PFSK-1 (cell line): Measurements from ENCODE around the gene SMARCD3.

ENCODE experiments used
- FOXP2 ChIP-seq: optimal IDR thresholded peaks from 2 replicates; pipeline ENCODE3; 2011; ENCODE audit warnings: borderline replicate concordance, control low read depth, inconsistent platforms; ENCODE audit not compliant: insufficient read depth; ENCODE audit errors: extremely low read length, extremely low read depth
- POLR2AphosphoS5 ChIP-seq: IDR thresholded peaks from 2 replicates; pipeline ENCODE4 v1.6.1; 2012; ENCODE audit warnings: low read depth, mild to moderate bottlenecking, control low read depth, low read length, moderate library complexity
- REST ChIP-seq, 2 experiments: IDR thresholded peaks; 2 replicates each; pipeline versions ENCODE4 v1.6.1 to v1.8.0; 2011 to 2012; ENCODE audit warnings: low read depth in 2 of 2, low read length in 2 of 2, control low read depth in 1 of 2, inconsistent platforms in 1 of 2, mild to moderate bottlenecking in 1 of 2, moderate library complexity in 1 of 2; ENCODE audit not compliant: insufficient read depth in 1 of 2
- SIN3A ChIP-seq: IDR thresholded peaks from 2 replicates; pipeline ENCODE4 v1.6.1; 2012; ENCODE audit warnings: mild to moderate bottlenecking, low read length, moderate library complexity, borderline replicate concordance; ENCODE audit not compliant: insufficient read depth
- TAF1 ChIP-seq: IDR thresholded peaks from 2 replicates; pipeline ENCODE4 v1.6.1; 2012; ENCODE audit warnings: low read length, control low read depth, borderline replicate concordance; ENCODE audit not compliant: insufficient read depth

SMARCD3 gene

GRCh38 chr7:151242159-151243044 lies 6.1 kb downstream of the SMARCD3 start:
- TF ChIP-seq FOXP2 (no peak), SIN3A (no peak)

GRCh38 chr7:151241755-151242096 lies 6.8 kb downstream of the SMARCD3 start:
- TF ChIP-seq POLR2AphosphoS5 = no peak
- no peak for TF ChIP-seq REST (IDR thresholded peaks at IDR 0.05; ENCODE audit: insufficient read depth in 1 of 2, low read depth in 2 of 2, low read length in 2 of 2)
- TF ChIP-seq FOXP2 = no peak
- no peak for TF ChIP-seq SIN3A
- TF ChIP-seq TAF1 = no peak

GRCh38 chr7:151240942-151241754 lies 7.3 kb downstream of the SMARCD3 start:
- no peak for TF ChIP-seq REST (IDR thresholded peaks at IDR 0.05; ENCODE audit: insufficient read depth in 1 of 2, low read depth in 2 of 2, low read length in 2 of 2)

- TF ChIP-seq REST (IDR thresholded peaks at IDR 0.05; ENCODE audit: insufficient read depth in 1 of 2, low read depth in 2 of 2, low read length in 2 of 2) = no peak
- no peak for TF ChIP-seq FOXP2
- no peak for TF ChIP-seq POLR2AphosphoS5
- TF ChIP-seq SIN3A = no peak
- no peak for TF ChIP-seq TAF1
These were observed 8.0 kb downstream of the SMARCD3 start for GRCh38 chr7:151240536-151240935.

GRCh38 chr7:151239837-151240459 lies 8.5 kb downstream of the SMARCD3 start:
- TF ChIP-seq TAF1 (no peak), POLR2AphosphoS5 (no peak), SIN3A (no peak), FOXP2 (no peak), REST (IDR thresholded peaks at IDR 0.05; ENCODE audit: insufficient read depth in 1 of 2, low read depth in 2 of 2, low read length in 2 of 2) (no peak)
